Kidney (tissue), 14 donors: ENCODE data around the gene CHSY1. TPM values are rescaled to one million over a fixed set of nuclear protein-coding genes. Genes with fewer than 3 reads are reported as not detected.
A peak's percentile ranks its signal among the peaks of the same experiment; 100 is the strongest.

ENCODE experiments used
- DNase-seq, 5 donors: peaks; one replicate each; pipeline ENCODE4 v3.0.0-alpha.2; 2013 to 2020
- FAIRE-seq: peaks from 2 replicates; lab custom pipeline; 2012; peaks lifted over from hg19 to GRCh38; lab: Jason Lieb, UNC
- H3K27ac ChIP-seq, 2 donors: one replicate each; pipeline ENCODE4 v1.7.0; 2013; ENCODE audit warnings: low read depth in 2 of 2, low read length in 2 of 2, inconsistent platforms in 1 of 2
- H3K27me3 ChIP-seq: one replicate; pipeline ENCODE4 v1.7.1; 2013; ENCODE audit warnings: low read length, inconsistent platforms; ENCODE audit not compliant: control insufficient read depth, insufficient read depth
- H3K36me3 ChIP-seq, 3 donors: one replicate each; pipeline versions ENCODE4 v1.7.0 to v1.7.1; 2013; ENCODE audit warnings: low read length in 3 of 3, control low read depth in 1 of 3, inconsistent platforms in 1 of 3; ENCODE audit not compliant: insufficient read depth in 3 of 3, control insufficient read depth in 2 of 3
- H3K4me1 ChIP-seq, 3 donors: one replicate each; pipeline versions ENCODE4 v1.7.0 to v1.7.1; 2013; ENCODE audit warnings: low read length in 3 of 3, inconsistent platforms in 1 of 3, low read depth in 1 of 3; ENCODE audit not compliant: control insufficient read depth in 2 of 3, insufficient read depth in 2 of 3
- H3K4me3 ChIP-seq, 3 donors: one replicate each; pipeline versions ENCODE4 v1.7.0 to v1.8.1; 2013; ENCODE audit warnings: low read length in 3 of 3, control low read depth in 1 of 3, inconsistent platforms in 1 of 3
- H3K9ac ChIP-seq, 3 donors: one replicate each; pipeline versions ENCODE4 v1.7.0 to v1.7.1; 2013; ENCODE audit warnings: low read length in 3 of 3, control low read depth in 1 of 3, inconsistent platforms in 1 of 3
- H3K9me3 ChIP-seq, 3 donors: one replicate each; pipeline versions ENCODE4 v1.7.0 to v1.7.1; 2013; ENCODE audit warnings: low read length in 3 of 3, control low read depth in 1 of 3, inconsistent platforms in 1 of 3; ENCODE audit not compliant: control insufficient read depth in 2 of 3, insufficient read depth in 1 of 3
- CTCF ChIP-seq: IDR thresholded peaks from 3 replicates; pipeline ENCODE4 v1.5.1; 2012; ENCODE audit warnings: mild to moderate bottlenecking, moderate library complexity, borderline replicate concordance; ENCODE audit not compliant: insufficient read depth; ENCODE audit errors: extremely low read depth
- intact Hi-C: fragments of 100-400 bp; cut with DNase I; formaldehyde crosslinking; loops from one replicate; pipeline ENCODE4 v1.11.1; 2022
- polyA plus RNA-seq: library from polyadenylated mRNA; stranded (reverse); fragments of 350-450 nt; fragmentation: Illumina TruSeq; extraction: RNeasy Lipid Tissue Mini Kit (QIAGEN cat#74804); gene quantifications from one replicate; pipeline ENCODE4 v1.2.3, GENCODE V29; 2014; ENCODE audit warnings: low read depth, low replicate concordance; ENCODE audit not compliant: insufficient read depth
- total RNA-seq: library from RNA; stranded (reverse); fragmentation: NEBNext Ultra II Directional; extraction: Animal tissue kit (Norgen Biotek cat#: 25700); gene quantifications from one replicate; pipeline ENCODE4 v1.2.1, GENCODE V29; 2021
- donor health status: control.
- donor health status: control.
- donor health status: control.
- donor health status: control.
- donor health status: control.
- donor health status: DM: yes; HTN: yes; CAD: no.
- donor health status: Normal renal cell carcinoma (clear cell type).

CHSY1 gene
- total and polyA plus RNA-seq, 2 donors from 2014 or later = 7.2 to 41.6 TPM

GRCh38 chr15:101183226-101183930 lies 68.5 kb downstream of the CHSY1 start:
- no peak overlapping the region for H3K27ac ChIP-seq
- peaks cover 4 to 12% (median 8%) of the 10 kb centered on the region in 3 donors for H3K4me1 ChIP-seq

GRCh38 chr15:101182215-101182614 lies 69.6 kb downstream of the CHSY1 start:
- H3K27me3 ChIP-seq = no peaks in the 10 kb centered on the region
- no peaks in the 10 kb centered on the region for H3K9me3 ChIP-seq
- DNase-seq (no peak), FAIRE-seq (no peak)
- peak overlapping the region in 1 of 2 donors; percentile 5 for H3K27ac ChIP-seq
- H3K4me3 ChIP-seq = no peak overlapping the region
- H3K9ac ChIP-seq = no peak overlapping the region
- H3K36me3 ChIP-seq = peaks cover 0 to 9% (median 2%) of the 10 kb centered on the region in 3 donors
- no peak for TF ChIP-seq CTCF
- intact Hi-C loops = no loop called here
- H3K4me1 ChIP-seq = peaks cover 0 to 10% (median 4%) of the 10 kb centered on the region in 3 donors

More at GRCh38 chr15:101183226-101183930, 68.5 kb downstream of the CHSY1 start:
- FAIRE-seq = no peak
- Histone ChIP-seq H3K9ac (no peak overlapping the region), H3K4me3 (no peak overlapping the region), H3K9me3 (no peaks in the 10 kb centered on the region), H3K27me3 (no peaks in the 10 kb centered on the region), H3K36me3 (peaks cover 0 to under 1% (median 0%) of the 10 kb centered on the region in 3 donors)
- intact Hi-C loops = no loop called here
- TF ChIP-seq CTCF = no peak
- DNase-seq = no peak

- Histone ChIP-seq H3K4me1 (peaks cover 0 to 10% (median 0%) of the 10 kb centered on the region in 3 donors), H3K9ac (no peak overlapping the region), H3K36me3 (peaks cover 0 to 9% (median 2%) of the 10 kb centered on the region in 3 donors), H3K27me3 (no peaks in the 10 kb centered on the region), H3K27ac (no peak overlapping the region), H3K4me3 (no peak overlapping the region), H3K9me3 (no peaks in the 10 kb centered on the region)
- FAIRE-seq (no peak), DNase-seq (no peak)
- TF ChIP-seq CTCF = no peak
- intact Hi-C loops = no loop called here
These were observed 70.5 kb downstream of the CHSY1 start for GRCh38 chr15:101181349-101181748.
